ENCODE results near the gene HOXD12. TPM values are rescaled to one million over a fixed set of nuclear protein-coding genes. Genes with fewer than 3 reads are reported as not detected.

Gene HOXD12
- total RNA-seq, 4 donors from 2014 or later = not detected

DNA sequence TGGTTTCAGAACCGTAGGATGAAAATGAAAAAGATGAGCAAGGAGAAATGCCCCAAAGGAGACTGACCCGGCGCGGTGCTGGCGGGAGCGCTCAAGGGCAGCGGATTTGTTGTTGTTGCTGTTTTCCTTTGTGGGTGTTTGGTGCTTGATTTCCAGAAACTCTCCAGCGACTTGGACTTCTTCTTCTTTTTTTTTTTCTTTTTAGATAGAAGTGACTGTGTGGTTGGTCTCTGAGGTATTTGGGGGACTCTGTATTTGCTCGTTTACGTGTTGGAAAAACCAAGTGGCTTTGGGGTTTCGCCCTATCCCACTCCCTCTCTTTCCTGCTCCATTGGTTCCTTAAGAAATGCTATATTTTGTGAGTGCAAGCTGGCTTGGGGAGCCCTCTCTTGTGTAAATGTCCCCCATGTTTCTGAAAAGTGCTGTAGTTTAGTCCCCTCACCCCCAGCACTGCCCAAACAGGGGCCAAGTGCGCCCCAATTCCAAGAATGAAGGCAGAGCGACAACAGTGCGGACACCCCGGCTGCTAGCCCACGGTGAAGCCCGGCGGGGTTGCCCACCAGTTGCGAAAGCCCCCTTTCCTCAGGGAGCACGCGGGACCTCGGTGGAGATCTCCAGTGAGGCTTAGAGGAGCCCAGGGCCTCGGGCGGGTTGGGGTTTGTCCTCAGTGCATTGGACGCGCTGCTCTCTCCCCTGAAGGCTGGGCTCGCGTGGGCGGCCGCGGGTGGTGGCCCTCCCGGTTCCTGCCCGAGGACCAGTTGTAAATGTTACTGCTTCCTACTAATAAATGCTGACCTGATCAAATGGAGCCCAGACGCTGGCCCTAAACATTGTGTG, 24.7 kb downstream of the HOXD12 start:
- H3K4me3 ChIP-seq = peak overlapping the region in 1 of 4 donors; percentile 60
- 62 to 65% methylated on average over 21 to 34 of the region's 34 CpGs for WGBS, 2 donors
- H3K27me3 ChIP-seq = peaks cover 10 to 98% of the 10 kb centered on the region in 2 donors
- peak overlapping the region in 1 of 4 donors; percentile 81 for H3K27ac ChIP-seq
- DNase-seq (ENCODE audit: low spot score in 2 of 2) = no peak
- H3K36me3 ChIP-seq = no peaks in the 10 kb centered on the region
- TF ChIP-seq POLR2A (IDR thresholded peaks at IDR 0.05) (no peak), EP300 (IDR thresholded peaks at IDR 0.05) (no peak)
- TF ChIP-seq, protein P1, sequence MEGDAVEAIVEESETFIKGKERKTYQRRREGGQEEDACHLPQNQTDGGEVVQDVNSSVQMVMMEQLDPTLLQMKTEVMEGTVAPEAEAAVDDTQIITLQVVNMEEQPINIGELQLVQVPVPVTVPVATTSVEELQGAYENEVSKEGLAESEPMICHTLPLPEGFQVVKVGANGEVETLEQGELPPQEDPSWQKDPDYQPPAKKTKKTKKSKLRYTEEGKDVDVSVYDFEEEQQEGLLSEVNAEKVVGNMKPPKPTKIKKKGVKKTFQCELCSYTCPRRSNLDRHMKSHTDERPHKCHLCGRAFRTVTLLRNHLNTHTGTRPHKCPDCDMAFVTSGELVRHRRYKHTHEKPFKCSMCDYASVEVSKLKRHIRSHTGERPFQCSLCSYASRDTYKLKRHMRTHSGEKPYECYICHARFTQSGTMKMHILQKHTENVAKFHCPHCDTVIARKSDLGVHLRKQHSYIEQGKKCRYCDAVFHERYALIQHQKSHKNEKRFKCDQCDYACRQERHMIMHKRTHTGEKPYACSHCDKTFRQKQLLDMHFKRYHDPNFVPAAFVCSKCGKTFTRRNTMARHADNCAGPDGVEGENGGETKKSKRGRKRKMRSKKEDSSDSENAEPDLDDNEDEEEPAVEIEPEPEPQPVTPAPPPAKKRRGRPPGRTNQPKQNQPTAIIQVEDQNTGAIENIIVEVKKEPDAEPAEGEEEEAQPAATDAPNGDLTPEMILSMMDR (IDR thresholded peaks at IDR 0.05) = no peak
- no peaks in the 10 kb centered on the region for H3K9me3 ChIP-seq
- H3K4me1 ChIP-seq = peaks cover 0 to 42% (median 9%) of the 10 kb centered on the region in 4 donors

DNA sequence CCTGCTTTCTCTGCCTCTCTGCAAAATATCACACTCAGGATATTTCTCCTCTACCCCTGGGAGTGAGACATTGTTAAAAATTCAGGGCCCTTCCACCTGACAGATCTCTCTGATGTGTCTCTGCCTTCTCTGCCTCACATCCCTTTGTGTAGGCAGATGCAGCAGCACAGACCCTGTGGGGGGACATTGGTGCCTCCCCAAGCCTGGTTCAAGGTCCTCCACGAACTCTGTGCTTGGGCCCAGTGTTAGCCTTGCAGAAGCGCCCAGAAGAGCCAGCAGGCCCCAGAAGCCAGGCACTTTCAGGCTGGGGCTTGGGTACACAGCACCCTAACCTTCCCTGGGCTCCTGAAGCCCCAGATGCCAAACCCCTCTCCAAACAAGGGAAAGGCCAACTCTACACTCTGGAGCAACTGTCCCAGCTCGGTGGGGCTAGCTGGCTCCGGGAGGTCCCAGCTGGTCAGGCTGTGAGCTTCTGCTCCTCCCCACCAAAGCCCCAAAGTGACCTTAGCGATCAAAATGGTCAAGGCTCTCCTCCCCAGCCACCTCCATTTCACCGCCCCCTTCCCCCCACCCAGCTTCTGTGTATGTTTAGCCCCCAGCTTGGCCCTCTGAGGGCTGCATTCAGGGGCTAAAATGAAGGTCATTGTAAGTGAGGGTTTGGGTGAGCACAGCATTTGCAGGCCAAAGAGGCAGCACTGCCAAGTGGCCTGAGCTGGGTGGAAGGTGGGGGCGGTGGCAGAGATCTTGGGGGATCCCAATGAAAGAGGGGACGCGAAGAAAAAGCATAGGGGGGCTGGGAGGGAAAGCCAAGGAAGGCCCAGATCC, 25.6 kb downstream of the HOXD12 start:
- DNase-seq (ENCODE audit: low spot score in 2 of 2) = no peak
- Histone ChIP-seq H3K27ac (no peak overlapping the region), H3K9me3 (no peaks in the 10 kb centered on the region), H3K27me3 (peaks cover 10 to 94% of the 10 kb centered on the region in 2 donors), H3K4me3 (no peak overlapping the region), H3K36me3 (no peaks in the 10 kb centered on the region), H3K4me1 (peaks cover 0 to 47% (median 9%) of the 10 kb centered on the region in 4 donors)
- TF ChIP-seq, protein P1 (IDR thresholded peaks at IDR 0.05) = no peak
- TF ChIP-seq EP300 (IDR thresholded peaks at IDR 0.05) (no peak), POLR2A (IDR thresholded peaks at IDR 0.05) (no peak)
- 85 to 87% methylated on average over 8 to 9 of the region's 9 CpGs for WGBS, 2 donors

DNA sequence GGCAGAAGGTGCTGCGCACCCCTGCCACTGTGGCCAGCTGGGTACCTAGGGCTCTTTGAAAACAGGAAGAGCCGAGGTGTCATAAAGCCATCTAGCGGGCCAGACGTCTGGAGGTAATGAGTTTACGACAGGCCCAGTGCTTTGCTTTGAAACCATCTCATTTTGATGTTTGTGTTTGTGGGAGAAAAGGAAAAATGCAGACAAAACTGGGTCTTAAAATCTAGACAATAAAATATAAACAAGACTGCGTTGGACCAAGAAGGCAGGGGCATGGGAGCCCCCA, 26.1 kb downstream of the HOXD12 start:
- H3K9me3 ChIP-seq = no peaks in the 10 kb centered on the region
- H3K27me3 ChIP-seq = peaks cover 8 to 88% of the 10 kb centered on the region in 2 donors
- 64 to 88% methylated on average over 6 of the region's 6 CpGs for WGBS, 2 donors
- H3K36me3 ChIP-seq = no peaks in the 10 kb centered on the region
- DNase-seq (ENCODE audit: low spot score in 2 of 2) = no peak
- TF ChIP-seq, protein P1 (IDR thresholded peaks at IDR 0.05) = no peak
- no peak for TF ChIP-seq POLR2A (IDR thresholded peaks at IDR 0.05)
- TF ChIP-seq EP300 (IDR thresholded peaks at IDR 0.05) = no peak
- H3K4me1 ChIP-seq = peaks cover 0 to 52% (median 9%) of the 10 kb centered on the region in 4 donors
- H3K27ac ChIP-seq = no peak overlapping the region
- H3K4me3 ChIP-seq = no peak overlapping the region

DNA sequence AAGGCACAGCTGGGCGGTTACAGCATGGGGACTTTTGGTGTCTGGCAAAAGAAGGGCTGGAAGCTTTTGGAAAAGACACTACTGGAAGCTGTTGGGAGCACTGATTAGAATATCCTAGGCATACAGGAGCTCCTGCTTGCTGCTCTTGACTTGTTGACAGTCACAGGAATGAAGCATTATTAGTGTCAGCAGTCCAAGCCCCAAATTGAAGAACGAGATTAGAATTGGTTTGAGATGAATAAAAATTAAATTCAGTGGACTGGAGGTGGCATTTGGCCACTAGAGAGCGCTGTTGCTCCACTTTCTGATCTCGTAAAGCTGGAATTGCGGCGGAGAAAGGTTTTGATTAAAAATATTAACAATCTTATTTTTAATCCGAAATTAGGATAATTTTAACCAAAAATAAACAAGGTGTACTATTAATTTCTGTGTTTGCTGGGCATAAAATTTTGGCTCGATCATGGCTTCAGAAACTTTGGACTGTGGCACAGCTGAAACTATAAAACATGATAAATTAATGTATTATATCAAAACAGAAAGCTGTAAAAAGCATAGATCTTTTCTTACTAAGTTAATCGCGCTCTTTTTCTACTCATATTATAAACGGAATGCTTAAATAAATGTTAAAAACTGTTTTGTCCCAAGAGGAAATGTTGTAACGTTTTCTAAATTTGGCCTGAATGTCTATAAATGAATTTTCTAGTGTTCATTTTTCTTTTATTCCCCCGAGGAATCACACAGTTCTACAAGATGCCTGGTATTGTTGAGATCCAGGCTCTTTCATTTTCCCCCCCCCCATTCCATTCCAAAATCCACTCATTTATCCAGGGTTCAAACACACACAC, 27.6 kb downstream of the HOXD12 start:
- Histone ChIP-seq H3K4me1 (peaks cover 0 to 53% (median 9%) of the 10 kb centered on the region in 4 donors), H3K36me3 (no peaks in the 10 kb centered on the region), H3K27me3 (peaks cover 2 to 86% of the 10 kb centered on the region in 2 donors), H3K27ac (no peak overlapping the region), H3K9me3 (no peaks in the 10 kb centered on the region), H3K4me3 (no peak overlapping the region)
- DNase-seq (ENCODE audit: low spot score in 2 of 2) = peak; percentile 71 to 86
- 10 to 12% methylated on average over 13 of the region's 13 CpGs for WGBS, 2 donors
- TF ChIP-seq, protein P1 (IDR thresholded peaks at IDR 0.05) = peak; percentile 77 to 92 (median 79)
- TF ChIP-seq EP300 (IDR thresholded peaks at IDR 0.05) (no peak), POLR2A (IDR thresholded peaks at IDR 0.05) (no peak)
